GM12892 (cell line): Measurements from ENCODE around the gene NUDT14.

Source experiments
- POLR2A ChIP-seq: IDR thresholded peaks from 2 replicates; pipeline ENCODE4 v1.6.1; 2011; ENCODE audit warnings: low read depth, low read length, control low read depth
- POLR2AphosphoS5 ChIP-seq: IDR thresholded peaks from 2 replicates; pipeline ENCODE4 v1.6.1; 2011; ENCODE audit warnings: low read depth, low read length, control low read depth
- TAF1 ChIP-seq: IDR thresholded peaks from 2 replicates; pipeline ENCODE4 v1.6.1; 2011; ENCODE audit warnings: low read depth, mild to moderate bottlenecking, control low read depth, low read length, borderline replicate concordance

DNA sequence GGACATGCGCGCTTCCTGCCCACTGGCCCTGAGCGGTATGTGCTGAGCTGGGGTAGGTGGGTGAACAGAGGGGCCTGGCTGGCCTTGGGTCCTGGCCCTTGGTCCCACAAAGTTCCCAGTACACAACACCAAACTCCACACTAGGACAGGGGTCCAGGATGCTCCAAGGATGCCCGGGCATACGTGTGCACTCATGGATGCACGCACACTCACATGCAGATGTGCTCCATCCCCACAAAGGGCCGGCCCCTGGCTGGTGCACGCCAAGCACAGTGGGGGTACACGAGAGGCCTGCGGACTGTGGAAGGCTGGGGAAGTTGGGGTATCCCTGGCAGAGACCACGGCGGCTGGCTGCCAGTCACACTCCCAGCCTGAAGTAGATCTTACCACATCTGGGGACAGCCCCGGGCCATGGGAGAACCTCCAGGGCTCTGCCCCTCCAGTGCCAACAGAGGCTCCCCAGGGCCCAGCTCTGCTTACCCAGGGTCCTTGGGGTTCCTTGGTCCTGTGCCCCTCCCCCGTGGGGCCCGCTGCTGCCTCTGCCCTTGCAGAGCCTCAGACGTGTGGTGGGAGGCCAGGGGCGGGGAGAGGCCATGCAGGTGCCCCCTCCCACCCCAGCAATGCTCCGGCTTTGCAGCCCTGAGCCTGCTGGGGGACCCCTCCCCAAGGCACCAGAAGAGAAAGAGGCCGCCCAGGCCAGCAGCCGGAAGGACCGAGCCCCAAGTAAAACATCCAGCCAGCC, 24.0 kb upstream of the NUDT14 start:
- TF ChIP-seq POLR2A (no peak), POLR2AphosphoS5 (no peak), TAF1 (no peak)
